ENCODE results near the gene HES7.

The HES7 gene

DNA sequence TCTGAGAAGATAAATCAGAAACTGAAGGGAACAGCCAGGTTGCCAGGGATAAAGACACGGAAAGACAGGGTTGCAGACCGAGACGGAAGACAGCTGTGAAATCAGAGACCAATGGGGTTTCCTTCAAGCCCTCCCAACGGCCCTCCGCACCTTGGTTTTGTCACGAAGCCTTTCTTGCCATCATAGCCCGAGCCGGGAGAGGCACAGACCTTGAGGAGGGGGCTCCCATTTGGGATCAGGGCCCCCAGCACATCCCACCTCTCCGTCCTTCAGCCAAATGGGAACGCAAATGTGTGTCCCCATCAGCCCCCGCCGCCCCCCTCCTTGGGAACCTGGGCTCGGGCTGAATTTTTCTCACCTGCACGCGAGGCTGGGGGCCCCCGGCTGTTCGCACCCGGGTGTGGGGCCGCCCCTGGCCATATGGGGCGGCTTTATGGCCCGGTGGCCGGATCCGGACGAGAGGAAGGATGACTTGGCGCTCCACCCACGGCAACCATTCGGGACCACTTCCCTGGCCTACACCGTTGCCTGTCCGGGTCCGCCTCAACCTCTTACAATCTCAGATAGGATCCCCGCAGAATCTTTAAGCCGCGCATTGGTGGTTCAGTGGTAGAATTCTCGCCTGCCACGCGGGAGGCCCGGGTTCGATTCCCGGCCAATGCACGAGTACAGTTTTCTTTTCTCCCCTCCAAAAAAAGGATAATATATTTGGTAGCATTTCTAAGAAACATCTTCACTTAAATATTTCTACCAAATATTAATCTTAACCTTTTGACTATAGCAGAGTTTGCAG is 1.4 kb upstream of the HES7 start:
- H3K4me3 ChIP-seq (replicated peaks; ENCODE audit: low read depth, low read length) = peak overlapping the region; percentile 71
- peak; percentile 69 for DNase-seq (ENCODE audit: low read depth)
- TF ChIP-seq, protein P1, sequence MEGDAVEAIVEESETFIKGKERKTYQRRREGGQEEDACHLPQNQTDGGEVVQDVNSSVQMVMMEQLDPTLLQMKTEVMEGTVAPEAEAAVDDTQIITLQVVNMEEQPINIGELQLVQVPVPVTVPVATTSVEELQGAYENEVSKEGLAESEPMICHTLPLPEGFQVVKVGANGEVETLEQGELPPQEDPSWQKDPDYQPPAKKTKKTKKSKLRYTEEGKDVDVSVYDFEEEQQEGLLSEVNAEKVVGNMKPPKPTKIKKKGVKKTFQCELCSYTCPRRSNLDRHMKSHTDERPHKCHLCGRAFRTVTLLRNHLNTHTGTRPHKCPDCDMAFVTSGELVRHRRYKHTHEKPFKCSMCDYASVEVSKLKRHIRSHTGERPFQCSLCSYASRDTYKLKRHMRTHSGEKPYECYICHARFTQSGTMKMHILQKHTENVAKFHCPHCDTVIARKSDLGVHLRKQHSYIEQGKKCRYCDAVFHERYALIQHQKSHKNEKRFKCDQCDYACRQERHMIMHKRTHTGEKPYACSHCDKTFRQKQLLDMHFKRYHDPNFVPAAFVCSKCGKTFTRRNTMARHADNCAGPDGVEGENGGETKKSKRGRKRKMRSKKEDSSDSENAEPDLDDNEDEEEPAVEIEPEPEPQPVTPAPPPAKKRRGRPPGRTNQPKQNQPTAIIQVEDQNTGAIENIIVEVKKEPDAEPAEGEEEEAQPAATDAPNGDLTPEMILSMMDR (IDR thresholded peaks at IDR 0.05; ENCODE audit: low read length, missing control alignments) = no peak

DNA sequence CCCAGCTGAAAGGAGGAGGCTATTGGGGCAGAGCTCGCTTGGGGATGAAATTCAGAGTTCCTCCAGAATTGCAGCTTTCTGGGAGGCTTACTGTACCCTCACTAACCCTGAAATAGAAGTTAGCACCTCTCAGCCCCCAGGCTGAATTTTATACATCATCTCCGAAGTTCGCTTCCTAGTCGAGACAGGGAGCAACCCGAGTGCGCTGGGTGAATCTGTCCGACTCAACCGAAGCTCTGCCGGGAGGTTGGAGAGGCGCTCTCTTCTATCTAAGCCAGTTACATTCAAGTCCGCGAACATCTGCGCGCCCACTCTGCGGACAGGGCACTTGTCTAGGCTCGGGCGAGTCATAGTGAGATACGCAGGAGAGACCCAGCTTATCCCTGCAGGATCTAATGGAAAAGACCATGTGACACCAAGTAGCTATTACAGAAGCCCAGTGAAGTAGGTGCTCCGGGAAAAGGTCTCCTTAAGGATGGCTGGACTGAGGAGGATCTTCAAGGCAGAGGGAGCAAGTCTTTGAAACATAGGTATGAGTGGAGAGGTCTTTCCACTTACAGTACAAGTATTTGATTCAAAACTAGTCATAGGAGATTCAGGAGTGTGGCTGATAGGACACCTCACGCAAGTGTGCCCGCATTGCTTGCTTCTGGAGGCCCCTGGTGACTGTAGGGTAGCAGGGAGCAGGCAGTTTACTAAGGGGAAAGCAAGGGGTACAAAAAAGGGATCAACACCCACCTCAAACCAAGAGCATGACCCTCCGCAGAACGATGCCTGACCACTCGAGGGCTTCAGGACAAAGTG is 646 bp upstream of the HES7 start:
- peak overlapping the region; percentile 54 for H3K4me3 ChIP-seq (replicated peaks; ENCODE audit: low read depth, low read length)
- TF ChIP-seq, protein P1 (IDR thresholded peaks at IDR 0.05; ENCODE audit: low read length, missing control alignments) = no peak
- no peak for DNase-seq (ENCODE audit: low read depth)

DNA sequence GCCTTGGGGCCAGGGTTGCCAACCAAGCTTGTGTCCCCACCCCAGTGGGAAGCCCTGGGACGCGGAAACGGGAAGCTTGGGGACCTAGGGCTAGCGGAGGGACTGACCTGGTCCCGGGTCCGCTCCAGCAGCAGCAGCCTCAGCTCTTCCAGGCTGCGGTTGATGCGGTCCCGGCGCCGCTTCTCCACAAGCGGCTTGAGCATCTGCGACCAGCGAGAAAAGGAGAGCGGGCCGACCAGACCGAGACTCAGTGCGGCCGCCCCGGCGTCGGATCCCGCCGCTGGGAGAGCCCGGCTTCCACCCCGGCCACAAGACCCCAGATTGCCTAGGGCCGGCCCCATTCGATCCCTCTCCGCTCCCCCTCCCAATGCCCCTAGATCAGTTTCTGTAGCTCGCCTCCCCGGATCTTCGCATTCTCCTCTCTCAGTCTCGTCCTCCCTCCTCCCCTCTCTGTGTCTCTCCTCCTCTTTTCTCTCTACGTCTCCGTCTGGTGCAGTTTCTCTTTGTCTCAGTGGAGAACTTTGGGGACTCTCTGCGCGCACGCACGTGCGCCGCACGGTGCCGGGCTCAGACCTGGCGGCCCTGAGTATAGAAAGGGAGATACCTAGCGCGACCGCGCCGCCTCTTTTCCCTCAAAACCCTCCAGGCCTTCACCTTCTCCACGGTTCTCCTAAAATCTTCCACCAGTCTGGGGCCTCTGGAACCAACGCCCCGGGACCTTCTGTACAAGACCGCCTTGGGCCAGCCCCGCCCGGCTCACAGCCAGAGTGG is 797 bp downstream of the HES7 start:
- H3K4me3 ChIP-seq (replicated peaks; ENCODE audit: low read depth, low read length) = peak overlapping the region; percentile 54
- no peak for DNase-seq (ENCODE audit: low read depth)
- TF ChIP-seq, protein P1 (IDR thresholded peaks at IDR 0.05; ENCODE audit: low read length, missing control alignments) = no peak

DNA sequence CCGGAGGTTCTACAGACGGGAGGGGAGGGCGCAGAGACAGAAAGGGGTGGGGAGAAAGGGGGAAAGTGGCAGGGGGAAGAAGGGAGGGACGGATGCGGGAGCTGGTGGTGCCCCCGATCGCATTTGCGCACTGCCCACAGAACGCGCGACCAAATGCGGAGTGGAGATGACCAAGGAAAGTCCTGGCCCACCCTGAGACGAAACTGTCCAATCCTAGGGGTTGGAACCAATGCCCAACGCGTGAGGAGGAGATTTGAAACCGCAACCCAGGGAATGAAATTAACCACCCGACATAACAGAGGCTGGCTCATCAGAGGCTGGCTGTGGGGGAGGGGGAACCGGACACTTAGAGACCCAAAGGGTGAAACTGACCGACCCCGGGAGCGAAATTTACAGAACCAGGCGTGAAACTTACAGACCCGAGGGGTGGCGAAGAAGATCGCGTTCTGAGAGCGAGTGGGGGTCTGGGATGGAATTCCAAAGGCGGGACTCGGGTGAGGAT is 1.4 kb downstream of the HES7 start:
- no peak for DNase-seq (ENCODE audit: low read depth)
- TF ChIP-seq, protein P1 (IDR thresholded peaks at IDR 0.05; ENCODE audit: low read length, missing control alignments) = no peak
- peak overlapping the region; percentile 54 for H3K4me3 ChIP-seq (replicated peaks; ENCODE audit: low read depth, low read length)

DNA sequence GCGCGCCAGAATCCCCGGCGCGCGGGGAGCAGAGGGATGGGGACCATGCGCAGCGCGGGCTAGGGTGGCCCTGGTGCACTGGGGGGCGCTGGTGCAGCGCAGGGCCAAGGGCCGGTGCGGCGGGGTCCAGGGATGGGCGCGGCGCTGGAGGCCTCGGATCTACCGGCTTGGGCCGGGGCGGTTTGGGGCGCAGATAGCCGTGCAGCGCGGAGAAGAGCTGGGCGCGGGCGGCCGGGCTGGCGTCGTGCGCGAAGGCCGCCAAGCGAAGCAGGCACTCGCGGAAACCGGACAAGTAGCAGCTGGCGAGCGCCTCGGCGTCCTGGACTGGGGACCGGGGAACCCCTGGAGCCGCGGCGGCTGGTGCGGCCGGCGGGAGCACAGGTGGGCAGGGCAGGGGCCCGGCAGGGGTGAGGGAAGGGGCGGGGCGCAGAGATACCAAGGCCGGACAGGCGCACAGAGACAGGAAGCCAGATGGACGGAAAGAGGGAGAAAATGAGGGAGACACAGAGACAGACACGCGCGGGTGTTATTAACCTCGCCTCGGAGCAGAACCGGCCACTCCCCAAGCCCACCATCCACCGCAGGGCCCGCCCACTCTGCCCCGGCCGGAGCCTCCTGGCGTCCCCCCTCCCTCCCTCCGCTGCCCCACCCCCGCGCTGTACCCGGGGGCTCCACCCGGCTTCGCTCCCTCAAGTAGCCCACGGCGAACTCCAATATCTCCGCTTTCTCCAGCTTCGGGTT is 2.1 kb downstream of the HES7 start:
- no peak for DNase-seq (ENCODE audit: low read depth)

DNA sequence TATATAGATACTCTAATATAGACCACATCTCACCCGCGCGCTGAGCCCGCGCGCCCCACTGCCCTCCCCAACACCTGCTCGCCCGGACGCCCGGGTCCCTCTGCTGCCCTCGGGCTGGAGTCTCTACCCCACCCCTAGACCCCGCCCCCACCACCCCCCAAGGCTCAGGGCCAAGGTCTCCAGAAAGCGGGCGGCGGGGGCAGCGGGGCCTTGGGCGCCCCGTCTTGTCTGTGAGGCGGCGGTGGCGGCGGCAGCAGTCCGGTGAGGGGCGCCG is 2.6 kb downstream of the HES7 start:
- TF ChIP-seq, protein P1 (IDR thresholded peaks at IDR 0.05; ENCODE audit: low read length, missing control alignments) = no peak

More for the DNA sequence above, 2.1 kb downstream of the HES7 start:
- TF ChIP-seq, protein P1 (IDR thresholded peaks at IDR 0.05; ENCODE audit: low read length, missing control alignments) = peak; percentile 8
- H3K4me3 ChIP-seq (replicated peaks; ENCODE audit: low read depth, low read length) = peak overlapping the region; percentile 54

More for the DNA sequence above, 2.6 kb downstream of the HES7 start:
- peak overlapping the region; percentile 54 for H3K4me3 ChIP-seq (replicated peaks; ENCODE audit: low read depth, low read length)
- peak; percentile 44 for DNase-seq (ENCODE audit: low read depth)
